Activated naive CD8-positive, alpha-beta T cell treated with anti-CD3 and anti-CD28 coated beads, Interleukin-2, amount 50 U/mL, for 16 hours (primary cell): ENCODE data around the gene GPD1L.
"Not testable (repeated sequence)": the region's sequence is repeated elsewhere in the genome, so short reads cannot be mapped to it uniquely, and the experiment has no call there.

Experiments used
- DNase-seq: peaks from one replicate; pipeline ENCODE4 v3.0.0-alpha.2; 2020; ENCODE audit warnings: low read depth, low spot score

Gene GPD1L

DNA sequence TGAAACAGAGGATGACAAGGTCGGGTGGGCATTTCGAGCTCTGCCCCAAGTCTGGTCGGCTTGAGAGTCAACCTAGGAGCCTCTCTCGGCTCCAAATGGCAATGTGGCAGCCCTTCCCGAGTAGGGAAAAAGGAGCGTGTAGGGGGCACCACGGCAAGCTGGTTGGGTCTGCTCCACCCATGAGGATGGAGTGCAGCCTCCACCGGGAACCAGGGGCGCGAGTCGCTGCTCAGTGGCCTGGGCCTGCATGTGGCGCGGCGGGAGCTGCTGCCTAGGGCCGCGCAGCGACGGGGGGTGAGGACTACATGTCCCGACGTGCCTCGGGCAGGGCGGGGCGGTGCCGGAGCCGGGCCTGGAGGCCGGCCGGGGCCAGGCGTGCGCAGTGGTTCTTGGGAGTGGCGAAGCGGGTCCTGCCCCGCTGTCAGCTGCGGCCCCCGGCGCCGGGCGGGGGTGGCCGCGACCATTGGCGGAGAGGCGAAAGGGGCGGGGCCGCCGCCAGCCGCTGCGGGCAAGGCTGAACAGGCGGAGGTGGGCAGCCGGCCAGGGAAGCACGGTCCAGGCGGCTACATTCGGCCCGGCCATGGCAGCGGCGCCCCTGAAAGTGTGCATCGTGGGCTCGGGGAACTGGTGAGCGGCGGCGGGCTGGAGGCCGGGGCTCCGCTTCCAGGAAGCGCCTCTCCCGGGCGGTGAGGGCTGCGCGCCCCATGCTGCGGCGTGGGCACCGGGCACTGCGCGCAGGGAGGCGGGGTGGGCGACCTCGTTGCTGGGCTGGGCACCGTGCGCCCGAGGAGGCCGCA lies at the start of gene GPD1L:
Gene GPD1L (plus strand): TSS at position 489 of the 797 bp plus-strand sequence. CDS start 92 bp downstream, at position 581.
- DNase-seq = peak; percentile 84

DNA sequence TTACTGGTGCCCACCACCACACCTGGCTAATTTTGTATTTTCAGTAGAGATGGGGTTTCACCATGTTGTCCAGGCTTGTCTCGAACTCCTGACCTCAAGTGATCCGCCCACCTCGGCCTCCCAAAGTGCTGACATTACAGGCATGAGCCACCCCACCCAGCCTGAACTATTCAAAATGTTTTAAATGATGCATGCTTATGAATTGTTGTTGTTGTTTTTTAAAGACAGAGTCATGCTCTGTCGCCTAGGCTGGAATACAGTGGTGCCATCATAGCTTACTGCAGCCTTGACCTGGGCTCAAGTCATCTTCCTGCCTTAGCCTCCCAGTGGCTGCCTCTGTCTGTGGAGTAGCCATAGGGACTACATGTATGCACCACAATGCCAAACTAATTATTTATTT lies 48.0 kb upstream of the GPD1L start:
- not testable (repeated sequence) for DNase-seq

DNA sequence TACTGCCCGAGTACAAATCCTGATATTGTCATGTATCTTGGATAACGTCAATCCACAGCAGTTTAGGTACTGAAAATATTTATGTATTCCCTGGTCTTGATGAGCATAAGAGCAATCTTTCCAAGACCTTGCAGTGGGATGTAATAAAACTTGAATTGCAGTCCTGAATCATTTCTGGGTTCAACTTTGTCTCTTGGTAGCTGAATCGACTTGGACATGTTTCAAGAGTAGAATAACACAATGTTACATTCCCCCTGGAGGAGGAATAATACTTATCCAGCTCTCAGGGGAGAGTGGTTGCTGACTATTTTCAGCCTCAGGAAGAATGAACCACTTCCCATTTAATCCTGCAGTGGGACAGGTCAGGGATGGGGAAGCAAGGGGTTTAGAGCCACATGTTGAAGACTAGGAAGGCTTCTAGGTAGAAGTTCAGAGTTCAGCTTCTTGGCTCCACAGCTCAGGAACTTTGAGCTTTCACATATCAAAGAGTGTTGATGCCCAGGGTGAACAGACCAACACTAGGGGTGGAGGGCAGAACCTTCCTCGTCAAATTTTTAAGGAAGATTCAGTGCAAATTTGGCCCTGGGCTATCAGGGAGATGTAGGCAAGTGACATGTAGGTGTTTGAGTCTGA lies 43.4 kb upstream of the GPD1L start:
- DNase-seq = no peak

DNA sequence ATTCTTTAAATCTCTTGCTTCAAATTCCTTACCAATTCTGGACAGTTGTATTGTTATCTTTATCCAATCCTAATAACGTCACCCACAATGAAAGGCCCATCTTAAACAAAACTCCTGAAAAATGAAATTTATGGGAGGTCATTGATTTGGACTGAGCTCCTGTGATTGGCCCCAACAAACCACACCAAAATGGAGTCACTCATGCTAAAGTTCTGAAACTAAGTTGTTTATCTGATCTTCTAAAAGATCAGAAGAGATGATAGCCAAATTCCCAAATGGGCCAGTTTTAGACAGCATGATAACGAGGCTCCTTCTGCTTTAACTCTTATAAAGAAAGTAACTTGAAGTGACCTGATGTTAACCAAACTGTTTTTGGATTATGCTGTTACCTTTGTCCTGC lies 39.7 kb upstream of the GPD1L start:
- no peak for DNase-seq

DNA sequence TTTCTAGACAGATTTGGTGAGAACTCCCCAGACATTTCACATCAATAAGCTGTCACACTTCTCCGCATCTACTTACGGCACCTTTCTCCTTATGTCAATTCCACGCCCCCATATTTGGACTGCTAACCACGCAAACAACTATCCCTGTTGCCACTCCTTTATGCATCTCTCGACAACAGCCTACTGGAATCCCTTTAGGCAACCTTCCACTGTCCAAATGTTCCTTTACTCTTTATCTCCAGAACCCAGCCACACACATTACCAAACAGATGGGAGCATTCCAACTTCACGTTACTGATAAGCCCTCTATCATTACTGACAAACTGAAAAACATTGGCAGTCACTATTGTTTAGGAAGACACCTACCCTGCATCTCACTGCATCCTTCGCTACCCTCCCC lies 32.2 kb upstream of the GPD1L start:
- not testable (repeated sequence) for DNase-seq

DNA sequence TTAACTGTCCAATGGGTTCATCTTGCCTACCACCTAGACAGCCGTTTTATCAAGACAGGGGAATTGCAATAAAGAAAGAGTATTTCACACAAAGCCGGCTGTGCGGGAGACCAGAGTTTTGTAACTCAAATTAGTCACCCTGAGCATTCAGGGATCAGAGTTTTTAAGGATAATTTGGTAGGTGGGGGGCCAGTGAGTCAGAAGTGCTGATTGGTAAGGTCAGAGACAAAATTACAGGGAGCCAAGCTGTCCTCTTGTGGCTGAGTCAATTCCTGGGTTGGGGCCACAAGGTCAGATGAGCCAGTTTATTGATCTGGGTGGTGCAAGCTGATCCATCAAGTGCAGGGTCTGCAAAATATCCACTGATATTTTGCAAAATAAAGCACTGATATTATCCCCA lies 29.9 kb upstream of the GPD1L start:
- no peak for DNase-seq

DNA sequence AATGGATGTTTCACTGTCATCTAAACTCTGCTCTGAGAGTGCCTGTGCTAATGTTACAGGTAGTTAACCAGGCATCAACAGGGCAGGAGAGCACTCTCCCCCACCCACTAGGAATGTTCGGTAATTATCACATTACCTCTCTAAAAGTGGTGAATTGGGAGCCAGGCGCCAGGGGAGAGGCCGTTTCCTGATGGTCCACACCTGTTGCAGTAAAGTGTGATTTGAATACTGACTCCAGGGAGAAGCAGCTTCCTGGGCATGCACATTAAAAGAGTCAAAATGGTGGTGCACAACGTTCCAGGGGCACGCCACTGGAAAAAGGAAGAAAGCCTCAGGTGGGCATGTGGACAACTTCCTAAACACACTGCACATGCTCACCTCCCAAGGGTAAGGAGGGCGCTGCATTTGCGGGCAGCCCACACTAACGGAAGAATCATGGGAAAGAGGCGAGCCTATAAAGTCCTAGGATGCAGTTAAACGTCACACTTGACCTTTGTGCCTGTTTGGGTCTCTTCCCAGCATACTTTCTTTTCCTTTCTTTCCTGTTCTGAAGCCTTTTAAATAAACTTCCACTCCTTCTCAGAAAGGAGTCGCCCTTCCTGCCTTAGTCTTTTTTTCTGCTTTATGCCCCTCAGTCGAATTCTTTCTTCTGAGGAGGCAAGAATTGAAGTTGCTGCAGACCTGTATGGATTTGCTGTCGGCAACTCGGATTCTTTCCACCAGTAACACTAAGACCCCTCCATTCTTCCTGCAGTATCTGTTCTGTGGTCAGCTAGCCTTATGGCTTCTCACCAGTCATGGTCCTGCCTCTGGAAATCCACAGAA lies 28.9 kb upstream of the GPD1L start:
- no peak for DNase-seq

DNA sequence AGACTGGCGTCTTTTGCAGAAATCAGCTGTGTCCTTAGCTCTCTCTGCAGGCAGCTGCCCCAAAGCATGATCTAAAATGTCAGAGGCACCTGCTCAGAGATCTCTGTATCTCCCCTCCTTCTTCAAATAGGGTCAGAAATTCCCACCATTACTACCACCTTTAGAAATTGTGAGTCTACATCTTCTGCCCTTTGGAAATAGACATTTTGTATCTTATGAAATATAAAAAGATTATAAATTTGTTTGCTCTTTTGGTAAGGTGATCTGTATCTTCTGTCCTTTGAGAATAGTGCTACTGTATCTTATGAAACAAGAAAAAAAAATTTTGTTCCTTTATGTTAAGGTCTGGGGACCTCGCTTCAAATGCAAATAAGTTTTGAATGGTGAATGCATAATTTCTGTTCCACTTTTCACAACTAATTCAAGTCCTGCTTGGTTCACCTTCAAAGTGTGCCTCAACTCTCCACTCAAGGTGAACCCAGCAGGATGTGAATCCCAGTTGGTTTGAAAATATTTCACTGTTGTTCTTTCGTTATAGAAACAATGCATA lies 28.3 kb upstream of the GPD1L start:
- DNase-seq = no peak

DNA sequence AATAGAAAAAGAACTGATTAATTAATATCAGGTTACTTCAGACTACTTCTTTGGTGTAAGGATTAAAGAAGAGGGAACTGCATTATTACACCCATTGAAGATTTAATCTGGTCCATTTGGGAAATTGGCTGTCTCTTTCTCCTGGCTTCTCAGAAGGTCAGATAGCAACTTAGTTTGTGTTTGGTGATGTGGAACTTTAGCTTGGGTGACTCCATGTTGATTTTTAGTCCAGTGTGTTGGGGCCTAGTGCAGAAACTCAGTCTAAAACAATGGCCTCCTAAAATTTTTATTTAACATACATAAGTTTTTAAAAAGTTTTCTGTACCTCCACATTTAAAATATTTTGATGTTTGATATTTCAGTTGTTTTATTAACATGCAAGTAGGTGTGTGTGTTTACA lies 27.6 kb upstream of the GPD1L start:
- no peak for DNase-seq

DNA sequence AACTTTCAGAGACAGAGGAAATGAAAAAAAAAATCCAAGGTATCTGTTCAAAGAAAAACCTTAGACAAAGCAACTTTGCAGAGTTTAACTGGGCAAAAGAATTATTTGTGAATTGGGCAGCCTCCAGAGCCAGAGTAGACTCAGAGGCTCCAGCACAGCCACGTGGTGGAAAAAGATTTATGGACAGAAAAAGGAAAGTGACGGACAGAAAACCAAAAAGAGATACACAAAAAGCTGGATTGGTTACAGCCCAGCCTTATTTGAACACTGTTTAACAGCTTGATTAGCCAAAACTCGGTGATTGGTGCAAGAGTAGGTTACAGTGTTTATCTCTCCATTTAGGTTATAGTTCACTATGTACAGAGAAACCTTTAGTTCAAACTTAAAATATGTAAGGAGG lies 23.7 kb upstream of the GPD1L start:
- DNase-seq = no peak

DNA sequence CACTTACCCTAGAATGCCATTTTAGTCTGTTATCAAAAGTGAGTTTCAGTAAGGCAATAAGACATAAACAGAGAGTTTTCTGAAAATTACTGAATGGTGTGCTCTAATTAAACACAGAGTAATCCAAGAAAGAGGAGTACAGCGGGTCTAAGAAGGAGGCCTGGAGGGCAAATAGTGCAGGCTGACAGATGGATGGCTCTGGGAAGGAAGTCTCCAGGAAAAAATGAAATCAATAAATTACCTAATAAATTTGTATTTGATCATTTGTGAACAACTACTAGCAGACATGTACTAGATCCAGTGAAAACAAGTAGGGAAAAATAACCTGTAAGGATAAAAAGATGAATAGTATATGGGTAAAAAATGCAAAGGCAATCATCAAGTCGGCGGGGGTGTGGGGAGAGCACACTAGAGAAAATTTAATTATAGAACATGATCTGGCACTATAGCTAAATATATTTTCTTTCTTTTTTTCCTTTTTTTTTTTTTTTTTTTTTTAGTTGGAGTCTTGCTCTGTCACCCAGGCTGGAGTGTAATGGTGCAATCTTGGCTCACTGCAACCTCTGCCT lies 22.6 kb upstream of the GPD1L start:
- no peak for DNase-seq

DNA sequence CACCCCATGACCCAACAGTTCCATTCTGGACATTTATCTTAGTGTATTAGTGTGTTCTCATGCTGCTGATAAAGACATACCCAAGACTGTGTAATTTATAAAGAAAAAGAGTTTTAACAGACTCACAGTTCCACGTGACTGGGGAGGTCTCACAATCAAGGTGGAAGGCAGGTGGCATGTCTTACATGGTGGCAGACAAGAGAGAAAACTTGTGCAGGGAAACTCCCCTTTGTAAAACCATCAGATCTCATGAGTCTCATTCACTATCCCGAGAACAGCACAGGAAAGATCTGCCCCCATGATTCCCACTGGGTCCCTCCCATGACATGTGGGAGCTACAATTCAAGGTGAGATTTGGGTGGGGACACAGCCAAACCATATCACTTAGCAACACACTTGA lies 21.6 kb upstream of the GPD1L start:
- no peak for DNase-seq

DNA sequence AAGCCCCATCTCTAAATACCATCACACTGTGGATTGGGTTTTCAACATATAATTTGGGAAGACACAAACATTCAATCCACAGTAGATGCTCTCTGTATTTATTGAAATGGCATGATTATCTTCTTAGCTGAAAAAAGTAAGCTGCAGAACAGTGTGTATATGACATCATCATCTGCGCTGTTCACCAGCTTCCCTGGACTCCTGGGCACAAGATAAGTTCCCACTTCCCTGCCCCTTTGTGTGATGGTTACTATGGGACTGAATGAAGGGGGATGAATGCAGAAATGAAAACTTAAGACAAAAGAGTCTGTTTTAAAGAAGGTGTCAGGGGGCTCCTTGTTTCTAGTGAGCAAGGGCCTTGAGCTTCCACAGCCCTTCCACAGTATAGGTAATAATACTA lies 20.0 kb upstream of the GPD1L start:
- no peak for DNase-seq

DNA sequence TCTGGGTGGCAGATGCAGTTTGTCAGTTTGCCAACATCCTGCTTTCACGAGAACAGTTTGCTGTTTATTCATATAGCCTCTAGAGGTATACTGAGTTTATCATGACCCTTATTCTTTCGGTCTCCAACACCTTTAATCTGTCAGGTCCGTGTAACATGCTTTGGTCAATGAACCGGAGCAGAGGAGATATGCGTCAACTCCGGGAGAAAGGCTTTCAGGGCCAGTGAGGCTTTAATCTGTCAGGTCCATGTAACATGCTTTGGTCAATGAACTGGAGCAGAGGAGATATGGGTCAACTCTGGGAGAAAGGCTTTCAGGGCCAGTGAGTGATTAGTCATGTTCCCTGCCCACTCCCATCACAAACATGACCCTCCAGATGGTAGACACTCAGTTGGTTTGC lies 16.9 kb upstream of the GPD1L start:
- DNase-seq = no peak

DNA sequence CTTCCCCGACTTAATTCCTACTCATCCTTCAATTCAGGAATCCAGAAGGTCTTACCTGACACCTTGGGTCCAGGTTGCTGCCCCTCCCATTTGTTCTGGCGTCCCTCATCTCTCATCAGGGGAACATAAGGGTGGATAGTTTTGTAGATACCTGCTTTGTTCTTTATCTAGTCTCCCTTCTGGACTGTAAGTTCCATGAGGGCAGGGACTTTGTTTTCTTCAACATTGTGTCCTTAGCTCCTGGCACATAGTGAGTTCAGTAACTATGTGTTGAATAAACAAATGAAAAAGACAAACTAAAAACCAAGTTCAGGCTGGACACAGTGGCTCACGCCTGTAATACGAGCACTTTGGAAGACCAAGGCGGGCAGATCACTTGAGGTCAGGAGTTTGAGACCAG lies 13.2 kb upstream of the GPD1L start:
- no peak for DNase-seq

DNA sequence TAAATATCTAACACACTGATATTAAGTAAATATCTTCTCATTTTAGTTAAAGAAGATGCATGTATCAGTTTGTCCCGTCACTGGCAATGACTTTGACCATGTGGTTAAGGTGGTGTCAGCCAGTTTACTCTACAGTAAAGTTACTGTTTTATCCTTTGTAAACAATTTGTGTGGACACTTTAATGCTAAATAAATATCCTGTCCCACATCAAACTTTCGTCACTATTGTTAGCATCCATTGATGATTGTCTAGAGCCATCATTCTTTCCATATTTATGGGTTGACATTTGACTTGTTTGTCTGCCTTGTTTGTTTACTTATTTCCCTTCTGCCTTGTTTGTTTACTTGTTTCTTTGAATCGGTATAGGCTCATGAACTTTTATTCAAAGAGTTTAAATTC lies 11.0 kb upstream of the GPD1L start:
- no peak for DNase-seq

DNA sequence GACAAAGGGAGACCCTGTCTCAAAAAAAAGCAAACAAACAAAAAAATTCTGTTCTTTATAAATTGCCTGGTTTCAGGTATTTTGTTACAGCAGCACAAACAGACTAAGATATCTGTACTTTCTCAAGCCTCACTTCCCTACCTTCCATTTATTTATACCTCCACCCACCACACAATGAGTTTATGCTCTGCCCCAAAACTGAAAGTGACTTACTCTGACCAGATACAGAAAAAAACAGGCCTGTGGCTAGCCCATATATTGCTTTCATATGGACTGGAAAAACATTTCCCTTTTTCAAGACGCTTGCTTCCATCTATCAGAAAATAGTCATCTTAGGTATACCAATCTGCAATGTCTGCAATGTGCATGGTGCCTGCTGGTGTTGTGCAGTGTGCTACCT lies 8.7 kb upstream of the GPD1L start:
- DNase-seq = no peak

DNA sequence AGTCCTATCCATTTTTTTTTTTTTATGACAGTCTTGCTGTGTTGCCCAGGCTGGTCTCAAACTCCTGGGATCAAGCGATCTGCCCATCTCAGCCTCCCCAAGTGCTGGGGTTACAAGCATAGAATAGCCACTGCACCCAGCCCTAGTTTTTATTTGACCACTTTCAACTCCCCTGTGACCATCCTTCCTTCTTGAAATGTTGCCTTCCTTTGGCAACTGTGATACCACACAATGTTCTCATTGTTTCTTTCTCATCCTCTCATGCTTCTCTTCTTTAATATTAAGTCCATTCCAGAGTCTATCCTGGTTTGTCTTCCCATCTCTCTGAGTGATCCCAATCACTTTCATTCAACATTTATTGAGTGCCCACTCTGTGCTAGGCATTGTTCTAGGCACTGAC lies 7.9 kb upstream of the GPD1L start:
- no peak for DNase-seq

DNA sequence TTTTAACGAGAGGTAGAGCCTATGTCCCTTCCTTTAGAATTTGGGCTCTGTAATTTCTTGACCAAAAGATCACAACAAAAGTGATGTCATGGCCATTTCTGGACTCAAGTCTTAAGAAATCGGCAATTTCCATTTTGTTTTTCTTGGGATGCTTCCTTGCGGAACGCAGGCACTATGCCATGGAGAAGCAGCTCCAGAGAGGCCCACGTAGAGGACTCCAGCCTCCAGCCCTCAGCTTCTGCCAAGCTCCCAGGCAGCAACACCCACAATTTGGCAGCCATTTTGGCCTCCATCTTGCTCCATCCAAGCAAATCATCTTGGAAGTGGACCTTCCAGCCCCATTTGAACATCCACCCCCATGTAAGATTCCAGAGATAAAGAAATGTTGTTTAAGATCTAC lies 6.0 kb upstream of the GPD1L start:
- DNase-seq = no peak

DNA sequence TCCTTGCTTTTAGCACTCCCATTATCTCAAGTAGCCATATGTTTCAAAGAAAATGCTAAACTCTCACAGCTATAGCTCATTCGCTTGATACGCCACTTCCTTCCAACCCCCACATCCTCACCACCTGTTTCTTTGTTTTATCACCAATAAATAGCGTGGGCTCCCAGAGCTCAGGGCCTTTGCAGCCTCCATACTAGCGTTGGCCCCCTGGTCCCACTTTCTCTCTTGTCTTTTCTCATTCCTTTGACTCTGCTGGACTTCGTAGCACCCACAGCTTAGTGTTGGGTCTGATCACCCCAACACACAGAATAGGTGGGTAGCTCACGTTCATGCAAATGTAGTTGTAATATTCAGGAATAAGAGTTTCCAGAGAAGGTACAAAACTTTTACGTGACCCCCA lies 4.1 kb upstream of the GPD1L start:
- no peak for DNase-seq

DNA sequence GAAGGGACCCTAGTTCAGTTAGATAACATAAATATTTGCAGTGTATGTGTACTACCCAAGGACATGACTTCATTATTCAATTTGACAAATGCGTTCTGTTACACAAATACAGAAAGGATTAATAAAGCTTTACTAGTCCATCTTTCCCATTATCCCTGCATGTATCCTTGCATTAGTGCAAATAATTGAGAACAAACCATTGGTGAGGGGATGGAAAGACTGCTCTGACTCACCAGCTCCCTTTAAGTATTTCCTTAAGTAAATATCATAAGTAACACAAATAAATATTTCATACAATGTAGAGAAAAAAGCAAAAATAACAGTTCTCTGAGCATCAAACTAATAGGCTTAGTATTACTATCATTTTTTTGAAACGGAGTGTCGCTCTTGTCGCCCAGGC lies 1.9 kb upstream of the GPD1L start:
- no peak for DNase-seq
